GM15510 (cell line): Measurements from ENCODE around the gene GBP5.

ENCODE experiments used
- POLR2A ChIP-seq: IDR thresholded peaks from 3 replicates; pipeline ENCODE4 v1.6.1; 2011; ENCODE audit warnings: borderline replicate concordance; ENCODE audit not compliant: insufficient read length; ENCODE audit errors: extremely low read depth

GBP5 gene

DNA sequence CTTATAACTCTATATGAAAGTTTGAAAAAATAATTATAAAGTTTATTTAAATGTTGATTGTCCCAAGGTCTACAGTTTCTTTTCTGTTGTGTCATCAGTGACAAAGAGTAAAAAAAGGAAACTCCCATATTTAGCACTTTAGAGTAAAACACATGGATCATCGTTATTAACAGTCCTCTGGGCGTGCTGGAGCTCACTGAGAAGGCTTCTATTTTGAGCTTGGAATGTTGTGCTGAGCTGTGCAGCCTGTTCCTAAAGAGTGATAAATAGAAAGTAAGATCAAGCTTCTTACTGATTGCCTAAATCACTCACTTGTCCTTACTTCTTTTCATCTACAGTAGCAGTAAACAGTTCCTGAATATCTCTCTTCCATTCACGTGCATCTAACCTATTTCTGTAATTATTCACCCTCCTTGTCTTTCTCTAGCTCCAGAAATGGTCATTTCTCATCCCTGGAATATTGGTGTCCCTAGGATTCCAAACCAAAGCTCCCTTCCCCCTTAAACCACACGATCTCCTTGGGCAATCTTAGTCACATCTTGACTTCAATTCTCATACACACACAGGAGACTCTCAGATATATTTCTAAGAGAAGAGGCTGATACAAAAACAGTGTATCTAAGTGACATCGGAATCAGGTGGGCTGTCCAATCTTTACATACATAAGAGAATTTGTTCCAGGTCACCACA lies 11.9 kb downstream of the GBP5 start:
- TF ChIP-seq POLR2A: no peak

DNA sequence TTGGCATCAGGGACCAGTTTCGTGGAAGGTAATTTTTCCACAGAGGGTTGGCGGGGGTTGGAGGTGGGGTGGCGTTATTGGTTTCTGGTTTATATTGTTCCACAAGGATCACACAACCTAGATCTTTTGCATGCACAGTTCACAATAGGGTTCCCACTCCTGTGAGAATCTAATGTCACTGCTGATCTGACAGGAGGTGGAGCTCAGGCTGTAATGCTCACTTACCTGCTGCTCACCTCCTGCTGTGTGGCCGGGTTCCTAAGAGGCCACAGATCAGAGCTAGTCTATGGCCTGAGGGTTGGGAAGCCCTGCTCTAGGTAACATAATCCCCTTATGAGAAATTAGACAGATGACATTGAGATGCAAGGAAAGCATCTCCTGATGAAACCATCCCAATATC lies 12.6 kb downstream of the GBP5 start:
- TF ChIP-seq POLR2A: no peak

DNA sequence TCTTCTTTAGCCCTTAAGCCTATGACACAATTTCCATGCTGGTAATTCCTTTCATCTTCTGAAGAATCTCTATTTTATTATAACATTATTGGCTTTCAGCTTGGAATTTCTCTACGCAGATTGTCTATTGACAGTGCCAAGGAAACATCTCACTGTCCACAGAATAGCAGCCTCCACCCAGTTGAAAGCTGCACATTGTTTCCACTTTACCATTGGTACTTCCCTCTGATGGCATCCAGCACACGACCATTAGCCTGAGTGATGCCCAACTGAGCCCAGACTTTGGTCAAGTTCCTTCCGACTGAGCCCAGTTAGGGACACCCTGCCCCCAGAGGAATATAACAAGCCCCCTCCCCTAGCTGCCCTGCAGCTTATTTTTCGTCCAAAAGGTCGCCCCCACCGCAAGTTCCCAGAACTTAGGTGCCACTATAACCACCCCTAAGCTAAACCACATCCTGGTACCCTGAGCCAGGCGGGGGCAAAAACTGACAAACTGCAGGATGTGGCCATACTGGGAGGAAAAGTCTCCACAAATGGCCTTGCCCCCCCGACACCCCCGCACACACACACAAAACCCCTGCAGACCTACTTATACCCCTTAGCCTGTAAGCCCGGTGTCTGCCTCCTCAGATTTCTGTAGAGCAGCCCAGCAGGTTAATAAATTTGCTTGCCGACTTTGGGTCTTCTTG lies 13.2 kb downstream of the GBP5 start:
- no peak for TF ChIP-seq POLR2A

DNA sequence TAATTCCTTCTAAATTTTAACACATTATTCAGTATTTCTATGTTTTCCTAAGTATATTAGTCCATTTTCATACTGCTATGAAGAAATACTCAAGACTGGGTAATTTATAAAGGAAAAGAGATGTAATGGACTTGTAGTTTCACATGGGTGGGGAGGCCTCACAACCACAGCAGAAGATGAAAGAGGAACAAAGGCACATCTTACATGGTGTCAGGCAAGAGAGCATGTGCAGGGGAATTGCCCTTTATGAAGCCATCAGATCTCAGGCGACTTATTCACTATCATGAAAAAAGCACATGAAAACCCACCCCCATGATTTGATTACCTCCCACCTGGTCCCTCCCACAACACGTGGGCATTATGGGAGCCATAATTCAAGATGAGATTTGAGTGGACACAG lies 15.6 kb downstream of the GBP5 start:
- no peak for TF ChIP-seq POLR2A

DNA sequence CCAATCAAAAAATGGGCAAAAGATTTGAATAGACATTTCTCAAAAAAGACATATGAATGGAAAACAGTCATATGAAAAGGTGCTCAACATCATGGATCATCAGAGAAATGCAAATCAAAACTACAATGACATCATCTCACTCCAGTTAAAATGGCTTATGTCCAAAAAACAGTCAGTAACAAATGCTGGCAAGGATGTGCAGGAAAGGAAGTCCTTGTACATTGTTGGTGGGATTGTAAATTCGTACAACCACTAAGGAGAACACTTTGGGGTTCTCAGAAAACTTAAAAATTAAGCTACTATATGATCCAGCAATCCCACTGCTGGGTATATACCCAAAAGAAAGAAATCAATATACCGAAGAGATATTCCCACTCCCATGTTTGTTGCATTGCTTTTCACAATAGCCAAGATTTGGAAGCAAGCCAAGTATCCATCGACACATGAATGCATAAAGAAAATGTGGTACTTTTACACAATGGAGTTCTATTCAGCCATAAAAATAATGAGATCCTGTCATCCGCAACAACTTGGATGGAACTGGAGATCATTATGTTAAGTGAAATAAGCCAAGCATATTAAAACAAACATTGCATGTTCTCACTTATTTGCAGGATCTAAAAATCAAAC lies 17.9 kb downstream of the GBP5 start:
- TF ChIP-seq POLR2A: no peak

DNA sequence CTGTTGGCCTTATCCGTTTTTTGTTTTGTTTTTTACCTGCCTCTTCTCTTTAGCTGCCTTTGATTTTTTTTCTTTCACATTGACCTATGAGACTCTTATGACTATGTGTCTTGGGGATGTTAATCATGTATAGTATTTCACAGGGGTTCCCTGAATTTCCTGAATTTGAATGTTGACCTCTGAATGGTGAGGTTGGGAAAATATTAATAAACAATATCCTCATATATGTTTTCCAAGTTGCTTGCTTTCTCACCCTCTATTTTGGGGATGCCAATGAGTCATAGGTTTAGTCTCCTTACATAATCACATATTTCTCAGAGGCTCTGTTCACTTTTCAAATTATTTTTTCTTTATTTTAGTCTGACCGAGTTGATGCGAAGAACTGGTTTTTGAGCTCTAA lies 29.6 kb downstream of the GBP5 start:
- TF ChIP-seq POLR2A: no peak
